Breast epithelium (tissue), 3 donors: ENCODE results near the gene FAM163B.

Experiments
- POLR2AphosphoS5 ChIP-seq, 3 donors: sonication (generic); formaldehyde crosslinking; IDR thresholded peaks; one replicate each; pipeline ENCODE4 v1.6.1; 2017; ENCODE audit warnings: antibody characterized with exemption in 3 of 3
- TF ChIP-seq, protein P1 (sequence below), 3 donors: fragments of 450-650 bp; IDR thresholded peaks; one replicate each; pipeline ENCODE4 v1.5.1; 2016 to 2017; ENCODE audit warnings: antibody characterized with exemption in 3 of 3, mild to moderate bottlenecking in 3 of 3, moderate library complexity in 3 of 3

DNA sequence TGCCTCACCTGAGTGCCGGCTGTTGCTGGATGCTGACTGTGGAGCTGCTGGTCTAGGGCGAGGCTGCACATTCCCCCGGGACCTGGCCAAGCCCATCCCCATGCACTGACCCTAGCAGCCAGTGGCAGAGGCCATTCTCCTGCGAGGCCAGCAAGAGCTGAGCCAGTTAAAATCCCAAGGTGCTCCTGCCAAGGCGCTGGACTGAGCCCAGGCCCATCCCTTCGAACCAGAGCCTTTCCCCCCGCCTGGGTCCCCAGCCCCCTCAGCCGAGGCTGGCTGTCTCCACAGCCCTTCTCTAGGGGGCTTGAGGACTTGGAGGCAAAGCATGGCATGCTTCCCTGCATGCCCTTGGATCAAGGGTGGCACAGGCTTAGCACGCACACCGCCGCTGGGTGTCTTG lies 73.1 kb downstream of the FAM163B start:
- TF ChIP-seq, protein P1, sequence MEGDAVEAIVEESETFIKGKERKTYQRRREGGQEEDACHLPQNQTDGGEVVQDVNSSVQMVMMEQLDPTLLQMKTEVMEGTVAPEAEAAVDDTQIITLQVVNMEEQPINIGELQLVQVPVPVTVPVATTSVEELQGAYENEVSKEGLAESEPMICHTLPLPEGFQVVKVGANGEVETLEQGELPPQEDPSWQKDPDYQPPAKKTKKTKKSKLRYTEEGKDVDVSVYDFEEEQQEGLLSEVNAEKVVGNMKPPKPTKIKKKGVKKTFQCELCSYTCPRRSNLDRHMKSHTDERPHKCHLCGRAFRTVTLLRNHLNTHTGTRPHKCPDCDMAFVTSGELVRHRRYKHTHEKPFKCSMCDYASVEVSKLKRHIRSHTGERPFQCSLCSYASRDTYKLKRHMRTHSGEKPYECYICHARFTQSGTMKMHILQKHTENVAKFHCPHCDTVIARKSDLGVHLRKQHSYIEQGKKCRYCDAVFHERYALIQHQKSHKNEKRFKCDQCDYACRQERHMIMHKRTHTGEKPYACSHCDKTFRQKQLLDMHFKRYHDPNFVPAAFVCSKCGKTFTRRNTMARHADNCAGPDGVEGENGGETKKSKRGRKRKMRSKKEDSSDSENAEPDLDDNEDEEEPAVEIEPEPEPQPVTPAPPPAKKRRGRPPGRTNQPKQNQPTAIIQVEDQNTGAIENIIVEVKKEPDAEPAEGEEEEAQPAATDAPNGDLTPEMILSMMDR (IDR thresholded peaks at IDR 0.05), result no peak
- no peak for TF ChIP-seq POLR2AphosphoS5 (IDR thresholded peaks at IDR 0.05)
